ENCODE data around the gene SCYGR7. TPM values are rescaled to one million over a fixed set of nuclear protein-coding genes. Genes with fewer than 3 reads are reported as not detected.

SCYGR7 gene
- total and polyA plus RNA-seq, 2 of the 13 experiments (the other 11 are each of a cell fraction or from before 2014, with no cell fraction given) = not detected

GRCh38 chr2:227684258-227684657 is 43.9 kb upstream of the SCYGR7 start:
- no peak for DNase-seq (ENCODE audit: low spot score)
- Histone ChIP-seq H3K27me3 (ENCODE audit: control insufficient read depth in 1 of 2, insufficient read depth in 2 of 2, low read length in 2 of 2) (no peaks in the 10 kb centered on the region), H4K20me1 (ENCODE audit: insufficient read depth, low read length) (no peaks in the 10 kb centered on the region), H3K27ac (ENCODE audit: extremely low read length, insufficient read depth, low read length) (no peak overlapping the region), H2AFZ (ENCODE audit: low read length) (no peak overlapping the region), H3K9me3 (ENCODE audit: low read length) (no peaks in the 10 kb centered on the region), H3K4me1 (ENCODE audit: insufficient read depth, low read length) (no peaks in the 10 kb centered on the region), H3K4me2 (ENCODE audit: low read depth, low read length) (no peak overlapping the region), H3K79me2 (ENCODE audit: insufficient read depth, low read length) (no peaks in the 10 kb centered on the region), H3K4me3 (replicated peaks in 1 of 3; ENCODE audit: insufficient read depth in 1 of 3, low read depth in 2 of 3, low read length in 3 of 3) (no peak overlapping the region), H3K36me3 (replicated peaks in 1 of 2; ENCODE audit: control insufficient read depth in 1 of 2, insufficient read depth in 2 of 2, low read length in 2 of 2) (no peaks in the 10 kb centered on the region), H3K9ac (ENCODE audit: insufficient read depth, low read depth, low read length) (no peak overlapping the region)
- in situ Hi-C loops (cut with HindIII; ENCODE audit: extremely low pct_ligation_motif_present, low pct_unique_long_range_greater_than_20kb) = no loop called here
- POLR2A ChIA-PET = no interaction called here
- TF ChIP-seq RBM39 (IDR thresholded peaks at IDR 0.05; ENCODE audit: low read depth, low read length, poor library complexity, severe bottlenecking) (no peak), ZBTB10 (CRISPR knock-in tag; IDR thresholded peaks at IDR 0.05; ENCODE audit: borderline replicate concordance) (no peak), ZNF512B (CRISPR knock-in tag; IDR thresholded peaks at IDR 0.05; ENCODE audit: borderline replicate concordance) (no peak), RARG (CRISPR knock-in tag; IDR thresholded peaks at IDR 0.05; ENCODE audit: low read depth) (no peak), ZNF678 (CRISPR knock-in tag; IDR thresholded peaks at IDR 0.05) (no peak), DR1 (CRISPR knock-in tag; IDR thresholded peaks at IDR 0.05) (no peak)
- no TSS peak for BruUV-seq (replicated peaks)
- WGBS (ENCODE audit: low lambda C conversion rate) = 54% methylated on average over 5 of the region's 5 CpGs
- ATAC-seq = no peak
- CTCF ChIA-PET (ENCODE audit: low intra/inter-chr PET ratio, low total read pairs) = no interaction called here
- intact Hi-C loops (cut with micrococcal nuclease; ENCODE audit: unreplicated experiment) = no loop called here
- no peak for FAIRE-seq
